T-helper 1 cell treated with Interleukin-12 subunit alpha and Interleukin-12 subunit beta and Interleukin-4 antibody, amounts not matched to agents 30 ng/mL and 1 ng/mL, for 36 hours (primary cell): ENCODE data around the gene NFS1. TPM values are rescaled to one million over a fixed set of nuclear protein-coding genes. Genes with fewer than 3 reads are reported as not detected.

Experiments
- intact Hi-C: fragments of 100-400 bp; cut with micrococcal nuclease; formaldehyde crosslinking; loops from one replicate; pipeline ENCODE4 v1.15.1; 2024
- total RNA-seq: library from RNA; stranded (reverse); gene quantifications from 2 replicates; pipeline ENCODE4 v1.2.3, GENCODE V29; 2022

Gene NFS1
- 25.0 and 27.6 TPM in 2 replicates for total RNA-seq

DNA sequence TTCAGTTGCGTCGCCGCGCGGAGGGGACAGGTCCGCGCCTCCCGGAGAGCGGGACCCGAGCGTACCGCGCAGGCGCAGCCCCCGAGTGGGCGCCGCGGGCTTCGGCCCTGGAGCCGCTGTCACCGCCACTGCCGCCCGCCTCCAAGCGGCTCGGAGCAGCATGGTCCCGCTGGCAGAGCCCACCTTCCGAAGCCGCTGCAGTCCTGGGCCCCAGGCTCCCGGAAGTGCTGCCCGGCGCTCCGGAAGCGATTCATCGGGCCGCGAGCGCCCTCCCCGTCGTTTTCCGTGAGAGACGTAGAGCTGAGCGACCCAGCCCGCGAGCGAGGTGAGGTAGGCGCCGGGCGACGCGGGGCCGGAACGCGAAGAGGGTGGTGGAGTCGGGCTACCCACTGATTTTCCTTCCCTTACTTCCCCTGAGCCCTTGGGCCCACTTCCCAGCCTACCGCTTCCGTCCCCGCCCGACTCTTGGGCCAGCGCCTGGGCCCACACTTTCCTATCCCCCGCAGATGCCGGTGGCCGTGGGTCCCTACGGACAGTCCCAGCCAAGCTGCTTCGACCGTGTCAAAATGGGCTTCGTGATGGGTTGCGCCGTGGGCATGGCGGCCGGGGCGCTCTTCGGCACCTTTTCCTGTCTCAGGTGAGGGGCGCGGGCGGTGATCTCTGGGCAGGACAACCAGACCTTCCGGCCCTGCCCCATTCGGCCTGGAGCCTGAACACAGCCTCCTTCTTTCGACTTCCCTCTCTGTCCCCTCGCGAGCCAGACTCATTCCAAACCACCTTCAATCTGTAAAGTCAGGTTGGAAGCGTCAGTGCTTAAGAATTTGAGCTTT lies at the start of gene NFS1, which contains the start of gene ROMO1:
Gene NFS1, minus strand, starts transcription at position 226 of the 830 bp plus-strand sequence. Its CDS starts 64 bp downstream, at position 162.
Gene ROMO1, plus strand, starts transcription at position 279 of the 830 bp plus-strand sequence. Its CDS starts 228 bp downstream, at position 507.
- intact Hi-C loops, result loop anchor here (1.0 to 2.0 kb wide), 10 partner anchors 35 to 255 kb away; partner anchors contain the start of genes CEP250, CPNE1, RBM12 and RBM39

DNA sequence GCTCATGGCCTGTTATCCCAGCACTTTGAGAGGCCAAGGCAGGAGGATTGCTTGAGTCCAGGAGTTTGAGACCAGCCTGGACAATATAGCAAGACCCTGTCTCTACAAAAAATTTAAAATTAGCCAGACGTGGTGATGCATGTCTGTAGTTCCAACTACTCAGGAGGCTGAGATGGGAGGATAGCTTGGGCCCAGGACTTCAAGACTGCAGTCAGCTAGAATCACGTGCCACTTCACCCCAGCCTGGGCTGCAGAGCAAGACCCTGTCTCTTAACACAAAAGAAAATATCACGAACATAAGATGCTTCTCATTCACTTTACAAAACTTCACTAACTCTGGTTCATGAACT lies 45.3 kb upstream of the NFS1 start:
- intact Hi-C loops, result loop anchor here (5.0 to 10.0 kb wide), 5 partner anchors 252 to 867 kb away; partner anchors contain the start of genes ACSS2, TGIF2 and TRPC4AP

DNA sequence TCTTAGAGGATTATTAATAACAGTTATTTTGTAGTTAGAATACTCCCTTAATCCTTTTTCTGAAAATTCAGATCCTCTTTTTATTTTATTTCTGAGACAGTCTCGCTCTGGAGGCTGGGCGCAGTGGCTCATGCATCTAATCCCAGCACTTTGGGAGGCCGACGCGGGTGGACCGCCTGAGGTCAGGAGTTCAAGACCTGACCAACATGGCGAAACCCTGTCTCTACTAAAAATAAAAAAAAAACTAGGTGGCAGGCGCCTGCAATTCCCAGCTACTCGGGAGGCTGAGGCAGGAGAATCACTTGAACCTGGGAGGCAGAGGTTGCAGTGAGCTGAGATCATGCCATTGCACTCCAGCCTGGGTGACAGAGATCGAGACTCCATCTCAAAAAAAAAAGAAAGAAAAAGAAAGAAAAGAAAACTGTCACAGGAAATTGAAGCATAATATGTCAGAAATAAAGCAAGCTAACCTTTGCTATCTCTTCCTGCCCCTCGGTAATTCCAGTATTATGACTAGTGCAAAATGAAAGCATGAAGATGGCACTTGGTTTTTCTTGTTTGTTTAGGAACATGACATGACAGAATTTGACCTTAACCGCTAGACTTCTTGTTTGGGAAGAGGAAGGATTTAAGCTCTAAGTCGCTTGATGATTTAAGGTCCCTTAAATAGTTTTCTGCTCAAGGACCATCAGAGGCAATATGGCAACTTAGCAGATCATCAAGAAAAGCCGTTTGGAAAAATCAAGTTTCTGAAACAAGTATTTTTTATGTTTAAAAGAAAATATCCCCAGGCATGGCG lies 44.7 kb upstream of the NFS1 start:
- intact Hi-C loops, result loop anchor here (2.0 to 10.0 kb wide), 7 partner anchors 252 to 1435 kb away; partner anchors contain the start of genes ACSS2, EDEM2, MROH8 and RPN2

DNA sequence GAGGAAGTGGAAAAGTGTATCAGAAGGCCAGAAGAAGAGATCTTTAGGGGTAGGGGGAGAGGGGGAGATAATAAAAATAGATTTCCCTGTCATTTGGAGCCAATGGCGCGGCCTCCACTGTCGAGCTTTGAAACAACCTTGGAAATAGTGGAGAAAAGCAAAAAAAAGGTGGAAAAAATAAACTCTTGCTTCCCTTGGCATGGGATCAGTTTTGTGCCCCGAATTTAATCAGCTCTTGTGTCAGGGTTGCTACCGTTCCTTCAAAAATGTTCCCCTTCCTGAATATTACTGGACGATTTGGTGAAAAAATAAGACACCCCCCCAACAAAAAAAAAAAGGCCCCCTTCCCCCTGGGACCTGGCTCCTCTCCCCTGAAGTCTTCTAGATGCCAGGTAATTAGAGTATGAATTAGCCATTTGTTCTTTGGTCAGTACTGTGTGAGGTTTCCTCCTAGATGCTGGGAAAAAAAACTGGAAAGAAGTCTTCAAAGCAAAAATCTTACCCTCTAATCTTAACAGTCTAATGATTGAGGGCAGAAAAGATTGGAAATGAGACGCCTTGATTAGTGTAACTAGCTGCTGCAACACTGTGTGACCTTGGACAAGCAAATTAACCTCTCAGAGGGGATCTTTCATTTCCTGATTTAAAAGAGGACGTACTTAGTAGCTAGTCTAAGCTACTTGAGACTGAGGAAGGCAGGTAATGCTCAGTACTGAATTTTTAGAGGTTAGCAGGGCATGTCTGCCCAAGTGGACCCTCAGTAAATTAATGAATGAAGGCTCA lies 43.8 kb upstream of the NFS1 start:
- intact Hi-C loops, result loop anchor here (1.0 to 10.0 kb wide), 16 partner anchors 28 to 1436 kb away; partner anchors contain the start of genes ACSS2, CEP250, CPNE1 and EDEM2

DNA sequence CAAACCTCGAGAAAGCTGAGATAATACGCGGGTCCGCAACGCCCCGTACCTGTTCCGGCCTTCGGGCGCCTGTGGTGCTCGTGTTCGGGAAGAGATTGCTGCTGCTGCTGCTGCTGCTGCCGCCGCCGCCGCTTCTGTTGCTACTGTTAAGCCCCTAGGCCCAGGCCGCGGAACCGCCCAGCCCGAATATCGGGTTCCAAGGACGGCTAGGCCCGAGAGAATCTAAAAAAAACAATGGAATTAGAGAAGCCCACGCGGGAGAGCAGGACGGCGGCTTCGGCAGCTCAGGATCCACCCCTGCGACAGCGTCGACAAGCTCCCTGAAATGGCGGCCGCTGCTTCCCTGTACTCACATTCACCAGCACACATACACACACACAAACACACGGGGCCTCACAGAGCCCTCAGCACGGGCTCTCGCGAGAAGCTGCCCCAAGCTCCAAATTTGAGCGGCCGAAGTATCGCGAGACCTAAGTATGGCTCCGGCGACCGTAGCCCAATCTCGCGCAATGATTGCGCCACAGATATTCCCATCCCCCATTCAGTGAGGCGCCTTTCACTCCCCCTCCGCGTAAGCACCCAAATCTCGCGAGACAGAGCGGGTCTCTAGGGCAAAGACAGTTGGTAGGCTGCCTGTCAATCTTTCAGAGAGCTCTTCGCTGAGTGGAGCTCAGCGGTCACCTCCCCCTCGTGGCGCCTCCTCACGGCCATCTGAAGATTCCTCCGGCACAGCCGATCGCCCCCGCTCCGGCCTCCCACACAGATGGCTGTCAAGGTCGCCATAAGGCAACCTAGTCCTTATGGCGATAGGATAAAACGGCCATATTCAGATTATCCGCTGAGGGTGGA lies 43.0 kb upstream of the NFS1 start, which contains the start of gene RBM39:
Gene RBM39, minus strand, starts transcription at position 369 of the 849 bp plus-strand sequence. CDS start 1,386 bp downstream, outside the sequence.
- intact Hi-C loops, result loop anchor here (1.0 to 10.0 kb wide), 16 partner anchors 29 to 1437 kb away; partner anchors contain the start of genes ACSS2, CEP250, CPNE1 and EDEM2

DNA sequence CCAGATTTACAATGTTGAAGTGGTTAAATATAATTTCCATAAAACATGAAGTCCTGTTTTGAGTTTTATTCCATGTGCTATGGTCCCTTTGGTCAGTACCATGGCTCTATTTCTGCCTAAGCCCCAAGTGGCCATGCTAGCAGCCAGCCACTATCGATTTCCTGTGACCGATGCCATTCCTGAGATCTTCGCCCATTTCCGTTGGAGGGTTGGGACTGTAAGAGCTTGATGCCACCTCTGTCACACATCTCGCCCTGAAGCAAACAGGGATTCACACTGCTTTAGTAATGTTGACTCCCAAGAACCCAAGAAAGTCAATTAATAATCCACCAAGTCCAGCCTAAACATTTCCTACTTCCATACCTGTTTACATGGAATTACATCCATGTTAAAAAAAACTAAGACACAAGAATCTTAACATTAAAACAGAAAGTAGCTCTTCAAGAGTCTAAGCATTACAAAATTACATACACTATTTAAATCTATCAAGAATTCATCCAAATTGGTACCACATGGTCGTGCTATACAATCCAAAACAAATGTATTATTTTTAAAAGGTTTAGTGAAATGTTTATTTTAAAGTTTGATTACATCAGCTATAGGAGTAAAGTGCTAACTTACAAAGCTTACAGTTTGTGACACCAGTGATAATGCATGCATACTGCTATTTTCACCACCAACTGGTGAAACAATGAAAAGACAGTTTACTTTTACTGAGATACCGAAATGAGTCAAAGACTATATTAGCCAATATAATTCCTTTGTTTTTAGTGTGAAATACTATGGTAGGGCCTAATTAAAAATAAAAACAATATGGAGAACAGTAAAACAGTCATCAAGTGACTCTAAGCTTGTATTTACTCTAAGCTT lies 40.4 kb upstream of the NFS1 start:
- intact Hi-C loops, result loop anchor here (1.0 to 10.0 kb wide), 7 partner anchors 8 to 1195 kb away; partner anchors contain the start of genes ACSS2, TGIF2 and TRPC4AP

DNA sequence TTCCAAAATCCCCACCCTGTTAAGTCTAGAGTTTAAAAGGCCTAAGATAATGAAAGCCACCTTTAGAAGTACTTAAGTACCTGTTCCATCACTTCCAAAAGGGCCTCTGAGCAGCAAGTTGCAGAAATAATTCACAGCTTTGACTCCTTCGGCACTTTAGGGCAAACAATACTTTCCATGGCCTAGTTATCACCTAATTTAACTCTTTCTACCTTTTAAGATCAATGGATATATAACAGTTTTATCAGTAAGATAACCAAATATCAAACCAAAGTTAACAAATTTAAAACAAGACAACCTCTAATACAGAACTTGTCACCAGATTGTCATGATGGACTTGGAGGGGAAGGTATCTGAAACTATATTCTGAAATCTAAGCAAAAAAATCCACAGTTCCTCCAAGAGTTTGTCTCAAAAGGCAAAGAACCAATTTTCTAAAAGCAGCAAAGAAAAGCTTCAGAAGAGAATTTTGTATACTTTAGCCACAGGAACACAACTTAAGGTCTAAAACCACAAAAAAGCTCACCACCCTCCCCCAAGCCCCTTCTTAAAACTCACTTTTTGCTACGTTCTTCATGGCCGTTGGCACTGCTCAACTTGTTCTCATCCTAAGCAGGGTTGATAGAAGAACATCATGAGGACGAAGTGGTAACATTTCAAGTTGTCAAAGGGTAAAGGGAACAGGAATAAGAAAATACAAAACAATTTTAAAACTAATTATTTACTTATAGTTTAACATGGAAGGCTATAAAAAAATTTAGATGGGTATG lies 39.4 kb upstream of the NFS1 start:
- intact Hi-C loops, result loop anchor here (1.0 to 10.0 kb wide), 2 partner anchors 7 to 1196 kb away; no protein-coding TSS in a partner anchor

DNA sequence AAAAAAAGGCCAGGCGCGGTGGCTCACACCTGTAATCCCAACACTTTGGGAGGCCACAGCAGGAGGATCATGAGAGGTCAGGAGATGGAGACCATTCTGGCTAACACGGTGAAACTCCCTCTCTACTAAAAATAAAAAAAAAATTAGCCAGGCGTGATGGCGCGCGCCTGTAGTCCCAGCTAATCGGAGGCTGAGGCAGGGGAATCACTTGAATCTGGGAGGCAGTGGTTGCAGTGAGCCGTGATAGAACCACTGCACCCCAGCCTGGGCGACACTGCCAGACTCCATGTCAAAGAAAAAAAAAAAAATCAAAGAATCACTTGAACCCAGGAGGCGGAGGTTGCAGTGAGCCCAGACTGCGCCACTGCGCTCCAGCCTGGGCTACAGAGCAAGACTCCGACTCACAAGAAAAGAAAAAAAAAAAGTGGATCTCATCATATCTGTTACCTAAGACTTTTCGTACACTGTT lies 38.7 kb upstream of the NFS1 start:
- intact Hi-C loops, result loop anchor here (10.0 kb wide), 1 partner anchor 1197 kb away; no protein-coding TSS in a partner anchor

DNA sequence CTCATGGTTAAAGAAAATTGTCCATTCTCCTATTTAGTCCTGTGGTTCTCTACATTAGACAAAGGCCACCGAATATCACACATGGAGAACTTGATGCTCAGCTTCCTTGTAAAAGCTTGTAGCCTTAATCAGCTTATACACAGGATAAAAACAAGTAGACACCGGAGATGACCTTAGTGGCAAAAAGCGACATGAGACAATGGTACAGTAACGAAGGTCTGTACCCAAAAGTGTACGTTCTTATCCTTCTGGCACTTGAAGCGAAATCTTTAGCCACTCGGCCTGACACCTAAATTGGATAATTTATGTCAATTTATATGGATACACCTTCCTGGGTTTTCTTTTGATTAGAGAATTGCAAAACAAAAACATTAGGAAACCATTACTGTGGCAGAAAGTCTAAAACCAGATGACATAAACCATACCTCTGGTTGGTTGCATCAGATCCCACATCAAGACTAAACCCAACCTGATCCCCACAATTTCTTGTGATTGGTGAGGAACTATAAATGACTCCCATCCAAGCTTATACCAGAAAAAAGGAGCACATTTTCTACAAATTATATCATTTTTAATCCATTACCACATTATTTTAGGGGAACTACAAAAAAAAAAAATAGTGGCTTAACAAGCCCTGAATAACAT lies 36.8 kb upstream of the NFS1 start:
- intact Hi-C loops, result loop anchor here (2.0 to 10.0 kb wide), 2 partner anchors 25 to 1199 kb away; no protein-coding TSS in a partner anchor

DNA sequence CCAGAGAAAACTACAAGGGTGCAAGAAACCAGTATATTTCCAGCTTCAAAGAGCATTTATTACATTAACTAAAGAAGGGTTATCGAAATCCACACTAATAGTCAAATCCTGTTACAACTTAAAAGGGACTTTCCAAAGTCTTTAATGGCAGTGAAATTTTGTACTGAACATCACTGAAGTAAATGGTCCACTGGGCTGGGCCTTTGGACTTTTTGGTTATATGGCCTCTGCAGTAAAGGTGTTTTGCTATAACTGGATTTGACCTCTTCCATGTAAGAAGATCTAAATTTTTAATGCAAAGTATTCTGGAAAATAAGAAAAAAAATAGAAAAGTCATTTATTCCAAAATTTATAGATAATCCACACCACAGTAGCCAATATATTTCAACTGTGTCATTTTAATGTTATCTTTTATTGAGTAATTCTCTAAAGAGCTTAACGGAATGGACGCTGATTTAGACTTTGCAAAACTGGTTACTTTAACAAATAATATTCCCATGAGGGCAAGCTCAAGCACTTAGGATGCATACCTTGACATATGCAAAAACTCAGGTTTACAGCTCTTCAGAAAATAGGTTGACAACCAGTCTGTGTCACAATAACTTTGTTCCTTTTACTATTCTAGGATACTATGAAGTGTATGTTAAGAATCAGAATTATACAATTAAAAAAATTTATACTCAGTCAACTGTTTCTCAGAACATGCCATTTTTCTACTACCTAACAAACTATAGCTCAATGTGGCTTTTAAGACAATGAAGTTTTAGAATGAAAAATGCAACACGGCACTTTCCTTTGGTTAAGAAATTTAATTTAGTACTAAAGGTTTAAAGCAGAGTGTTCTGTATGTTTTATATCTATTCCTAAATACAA lies 35.9 kb upstream of the NFS1 start:
- intact Hi-C loops, result loop anchor here (2.0 to 10.0 kb wide), 2 partner anchors 24 to 1200 kb away; no protein-coding TSS in a partner anchor

DNA sequence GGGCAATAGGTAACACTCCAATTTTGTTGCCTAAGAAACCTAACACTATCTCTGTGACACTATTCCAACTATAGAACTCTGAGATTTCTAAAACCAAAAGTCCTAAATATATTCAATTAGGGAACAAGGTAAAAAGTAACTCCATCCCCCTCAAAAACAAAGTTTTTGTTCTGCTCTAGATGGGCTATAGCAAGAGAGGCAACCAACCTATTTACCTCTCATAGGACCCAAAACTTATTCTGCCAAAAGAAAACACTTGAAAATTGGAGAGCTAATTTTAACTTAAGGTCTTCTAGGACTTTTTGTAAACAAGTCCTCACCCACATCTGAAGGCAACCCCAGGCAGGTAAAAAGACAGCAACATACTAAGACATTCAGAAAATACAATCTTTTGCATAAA lies 35.2 kb upstream of the NFS1 start:
- intact Hi-C loops, result loop anchor here (2.0 to 10.0 kb wide), 2 partner anchors 24 to 1200 kb away; no protein-coding TSS in a partner anchor

DNA sequence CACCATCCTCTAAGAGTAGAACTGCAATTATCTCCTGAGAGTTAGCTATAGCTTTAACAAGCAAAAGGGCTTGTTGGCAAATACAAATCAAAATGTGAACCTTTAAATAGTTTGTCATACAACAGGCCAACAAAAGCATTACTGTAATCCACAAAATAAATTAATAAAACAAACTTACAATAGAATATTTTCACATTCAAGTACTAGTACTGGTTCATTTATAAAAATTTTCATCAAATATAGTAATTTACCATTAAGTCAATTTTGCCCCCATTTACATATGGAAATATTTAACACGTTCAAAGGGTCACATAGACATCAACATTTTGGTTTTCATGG lies 33.5 kb upstream of the NFS1 start:
- intact Hi-C loops, result loop anchor here (10.0 kb wide), 1 partner anchor 1202 kb away; no protein-coding TSS in a partner anchor

DNA sequence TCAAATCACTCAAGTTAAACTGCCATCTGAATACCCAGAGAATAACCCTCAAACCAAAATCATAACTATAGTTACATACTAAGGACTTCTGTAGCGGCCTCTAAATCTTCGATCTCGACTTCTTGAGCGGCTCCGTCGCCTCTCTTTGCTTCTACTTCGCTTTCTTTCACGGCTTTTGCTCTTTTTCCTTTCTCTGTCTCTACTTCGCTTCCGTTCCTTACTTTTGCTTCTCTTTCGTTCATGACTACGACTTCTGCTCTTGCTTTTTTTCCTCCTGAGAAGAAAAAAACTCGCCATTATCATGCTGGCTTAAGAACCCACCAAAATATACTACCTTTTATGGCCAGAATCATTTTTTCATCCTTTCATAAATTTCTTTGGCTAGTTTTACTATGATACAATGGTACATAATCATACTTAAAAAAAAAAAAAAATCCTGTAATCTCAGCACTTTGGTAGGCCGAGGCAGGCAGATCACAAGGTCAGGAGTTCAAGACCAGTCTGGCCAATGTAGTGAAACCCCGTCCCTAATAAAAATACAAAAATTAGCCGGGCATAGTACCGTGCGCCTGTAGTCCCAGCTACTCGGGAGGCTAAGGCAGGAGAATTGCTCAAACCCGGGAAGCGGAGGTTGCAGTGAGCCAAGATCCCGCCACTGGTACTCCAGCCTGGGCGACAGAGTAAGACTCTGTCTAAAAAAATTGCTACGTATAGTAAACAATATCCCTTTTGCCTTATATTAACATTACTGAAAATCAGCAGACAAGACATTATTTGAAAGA lies 32.9 kb upstream of the NFS1 start:
- intact Hi-C loops, result loop anchor here (1.0 to 10.0 kb wide), 2 partner anchors 7 to 1203 kb away; no protein-coding TSS in a partner anchor

DNA sequence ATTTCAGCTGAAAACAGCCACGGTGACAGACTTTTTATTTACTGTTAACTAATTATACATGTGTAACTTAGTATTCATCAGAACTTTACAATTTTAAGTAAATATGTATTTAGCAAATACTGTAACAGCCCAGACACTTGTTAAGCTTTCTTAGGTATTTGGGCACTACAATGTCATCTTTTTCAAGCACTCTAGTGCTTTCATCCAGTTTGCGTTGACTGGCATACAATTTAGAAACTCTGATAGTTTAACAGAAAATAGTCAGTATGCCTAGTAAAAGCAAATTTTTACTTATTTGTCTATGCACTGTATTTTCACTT lies 32.3 kb upstream of the NFS1 start:
- intact Hi-C loops, result loop anchor here (1.0 to 10.0 kb wide), 2 partner anchors 8 to 1203 kb away; no protein-coding TSS in a partner anchor
